ENCODE data around the gene MTF1.

Gene MTF1

GRCh38 chr1:37764414-37764825 is 95.0 kb downstream of the MTF1 start:
- H3K9me3 ChIP-seq: no peaks in the 10 kb centered on the region
- no peak for DNase-seq
- H3K27me3 ChIP-seq: peaks cover 0 to 84% of the 10 kb centered on the region in 2 donors
- H3K4me1 ChIP-seq: peaks cover 0 to 6% (median 2%) of the 10 kb centered on the region in 4 donors
- H3K36me3 ChIP-seq: no peaks in the 10 kb centered on the region
- intact Hi-C loops (cut with DNase I; ENCODE audit: low total_unique reads): no loop called here
- no peak for TF ChIP-seq CTCF (IDR thresholded peaks at IDR 0.05)
- H3K4me3 ChIP-seq: no peak overlapping the region
- no peak overlapping the region for H3K27ac ChIP-seq

DNA sequence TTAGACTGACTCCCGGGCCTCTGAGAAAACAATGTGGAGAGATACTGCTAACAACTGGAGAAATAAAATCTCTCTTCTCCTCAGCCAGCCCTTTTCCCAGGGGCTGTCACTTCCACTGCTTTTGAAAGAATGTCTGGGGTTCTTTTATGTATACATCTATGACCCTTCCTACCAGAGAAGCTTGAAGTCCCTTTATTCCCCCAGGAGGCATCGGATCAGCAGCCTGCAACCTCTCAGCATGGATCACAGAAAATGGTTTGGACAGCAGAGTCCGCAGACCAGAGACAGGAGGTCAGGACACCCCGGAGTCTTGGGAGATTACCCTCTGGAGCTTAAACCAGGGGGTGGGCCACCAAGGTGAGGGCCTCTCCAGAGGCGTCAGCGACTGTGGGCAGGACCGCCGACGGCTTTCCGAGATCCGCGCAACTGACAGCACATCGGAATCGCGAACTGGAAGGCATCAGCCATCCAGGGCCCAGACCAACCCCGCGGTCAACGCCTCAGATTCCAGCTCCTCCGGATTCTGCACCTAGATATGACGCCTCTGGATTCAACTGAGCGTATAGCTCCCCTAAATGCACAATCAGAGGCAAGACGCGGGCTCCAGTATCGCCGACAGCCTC is 95.5 kb downstream of the MTF1 start:
- DNase-seq: no peak
- intact Hi-C loops (cut with DNase I; ENCODE audit: low total_unique reads): no loop called here
- H3K36me3 ChIP-seq: no peaks in the 10 kb centered on the region
- no peak overlapping the region for H3K27ac ChIP-seq
- H3K9me3 ChIP-seq: no peaks in the 10 kb centered on the region
- peaks cover 0 to 6% (median 2%) of the 10 kb centered on the region in 4 donors for H3K4me1 ChIP-seq
- H3K4me3 ChIP-seq: no peak overlapping the region
- no peak for TF ChIP-seq CTCF (IDR thresholded peaks at IDR 0.05)
- peaks cover 0 to 87% of the 10 kb centered on the region in 2 donors for H3K27me3 ChIP-seq

DNA sequence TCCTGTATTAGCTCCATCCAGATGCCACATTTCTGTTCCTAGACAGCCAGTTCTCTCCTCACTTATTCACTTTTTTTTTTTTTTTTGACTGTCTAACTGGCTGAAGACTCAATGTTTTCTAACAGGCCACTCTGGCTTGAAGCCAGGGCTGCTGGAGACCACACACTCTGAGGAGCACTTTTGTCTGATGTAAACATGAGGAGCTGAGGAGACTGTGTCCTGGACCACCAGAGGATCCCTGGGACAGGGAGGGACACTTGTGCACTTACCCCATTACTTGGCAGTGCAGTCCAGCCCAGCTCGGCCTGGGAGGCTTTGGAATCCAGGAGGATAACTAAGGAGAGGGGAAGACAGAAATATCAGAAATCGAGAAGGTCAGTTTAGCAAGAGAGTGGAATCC is 96.9 kb downstream of the MTF1 start:
- H3K9me3 ChIP-seq: no peaks in the 10 kb centered on the region
- H3K27me3 ChIP-seq: peaks cover 0 to 80% of the 10 kb centered on the region in 2 donors
- H3K36me3 ChIP-seq: no peaks in the 10 kb centered on the region
- no peak overlapping the region for H3K4me3 ChIP-seq
- H3K27ac ChIP-seq: no peak overlapping the region
- DNase-seq: no peak
- no peak for TF ChIP-seq CTCF (IDR thresholded peaks at IDR 0.05)
- intact Hi-C loops (cut with DNase I; ENCODE audit: low total_unique reads): no loop called here
- peaks cover 0 to 6% (median 2%) of the 10 kb centered on the region in 4 donors for H3K4me1 ChIP-seq

DNA sequence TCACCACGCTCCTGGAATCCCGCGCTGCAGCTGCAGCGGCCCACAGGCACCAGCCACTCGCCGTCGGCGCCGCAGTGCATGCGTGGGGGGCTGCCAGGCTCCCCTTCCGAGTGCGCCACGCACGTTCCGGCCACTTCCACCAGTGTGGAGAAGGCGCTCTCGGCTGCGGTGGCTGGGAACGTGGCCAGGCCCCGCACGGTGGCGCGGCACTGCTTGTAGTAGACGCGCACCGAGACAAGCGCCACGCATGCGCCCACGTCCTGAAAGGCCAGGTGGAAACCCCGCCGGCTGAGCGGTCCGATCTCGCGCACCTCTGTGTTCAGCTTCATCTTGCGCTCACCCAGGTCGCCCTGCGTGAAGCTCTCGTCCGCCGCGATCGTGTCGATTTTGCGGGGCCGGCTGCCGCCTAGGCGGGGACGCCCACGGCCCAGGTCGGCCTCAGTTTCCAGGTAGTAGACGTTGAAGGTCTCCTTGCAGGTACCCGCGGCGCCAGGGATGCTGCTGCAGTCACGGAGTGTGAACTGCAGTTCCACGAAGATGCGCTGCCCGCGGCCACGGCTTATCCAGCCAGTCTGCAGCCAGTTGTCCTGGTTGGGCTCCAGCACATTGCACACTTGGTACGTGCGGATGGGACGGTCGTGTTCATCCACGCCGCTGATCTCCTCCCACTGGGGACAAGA is 97.8 kb downstream of the MTF1 start:
- Histone ChIP-seq H3K27me3 (peaks cover 0 to 82% of the 10 kb centered on the region in 2 donors), H3K27ac (no peak overlapping the region), H3K4me3 (no peak overlapping the region), H3K4me1 (peaks cover 0 to 6% (median 2%) of the 10 kb centered on the region in 4 donors), H3K36me3 (no peaks in the 10 kb centered on the region), H3K9me3 (no peaks in the 10 kb centered on the region)
- DNase-seq: no peak
- TF ChIP-seq CTCF (IDR thresholded peaks at IDR 0.05): no peak
- intact Hi-C loops (cut with DNase I; ENCODE audit: low total_unique reads): no loop called here
